Calu3 (cell line): Measurements from ENCODE around the gene SLC22A5. TPM values are rescaled to one million over a fixed set of nuclear protein-coding genes. Genes with fewer than 3 reads are reported as not detected.

Source experiments
- BruUV-seq: library from RNA; stranded (reverse); fragments of 400-500 nt; replicated peaks from 2 replicates; lab custom pipeline; 2021; lab: Mats Ljungman, UMichigan
- CTCF ChIA-PET: fragments of 300-600 bp; sonication (Branson Sonifier 250); formaldehyde crosslinking; loops from one replicate; lab custom pipeline; 2022; ENCODE audit warnings: antibody characterized with exemption; lab: Charles Lee
- DNase-seq: peaks from one replicate; pipeline ENCODE4 v3.0.0; 2022
- H3K27ac Mint-ChIP-seq: one replicate; pipeline ENCODE4 v1.8.0; 2022; ENCODE audit warnings: mixed read lengths; ENCODE audit not compliant: unreplicated experiment
- H3K27me3 Mint-ChIP-seq: one replicate; pipeline ENCODE4 v1.8.0; 2022; ENCODE audit warnings: mixed read lengths; ENCODE audit not compliant: unreplicated experiment
- H3K36me3 Mint-ChIP-seq: one replicate; pipeline ENCODE4 v1.8.0; 2022; ENCODE audit warnings: mild to moderate bottlenecking, moderate library complexity, mixed read lengths; ENCODE audit not compliant: insufficient read depth, unreplicated experiment
- H3K4me1 Mint-ChIP-seq: one replicate; pipeline ENCODE4 v1.8.0; 2022; ENCODE audit warnings: mild to moderate bottlenecking, low read depth, mixed read lengths; ENCODE audit not compliant: unreplicated experiment
- H3K4me3 Mint-ChIP-seq: one replicate; pipeline ENCODE4 v1.8.0; 2022; ENCODE audit warnings: mild to moderate bottlenecking, low read depth, moderate library complexity, mixed read lengths; ENCODE audit not compliant: unreplicated experiment
- H3K9me3 Mint-ChIP-seq: one replicate; pipeline ENCODE4 v1.8.0; 2022; ENCODE audit warnings: low read depth, mixed read lengths; ENCODE audit not compliant: unreplicated experiment
- CTCF ChIP-seq: fragments of 200-600 bp; IDR thresholded peaks from one replicate; pipeline ENCODE4 v1.8.0; 2022; ENCODE audit warnings: antibody characterized with exemption; ENCODE audit not compliant: unreplicated experiment
- intact Hi-C: fragments of 100-400 bp; cut with micrococcal nuclease; formaldehyde crosslinking; loops from one replicate; pipeline ENCODE4 v1.10.0; 2022; ENCODE audit not compliant: unreplicated experiment
- total RNA-seq: library from RNA; stranded (reverse); gene quantifications from 2 replicates; pipeline ENCODE4 v1.2.3, GENCODE V29; 2022

Gene SLC22A5
- total RNA-seq, 1 experiment from 2014 or later = 24.6 TPM

DNA sequence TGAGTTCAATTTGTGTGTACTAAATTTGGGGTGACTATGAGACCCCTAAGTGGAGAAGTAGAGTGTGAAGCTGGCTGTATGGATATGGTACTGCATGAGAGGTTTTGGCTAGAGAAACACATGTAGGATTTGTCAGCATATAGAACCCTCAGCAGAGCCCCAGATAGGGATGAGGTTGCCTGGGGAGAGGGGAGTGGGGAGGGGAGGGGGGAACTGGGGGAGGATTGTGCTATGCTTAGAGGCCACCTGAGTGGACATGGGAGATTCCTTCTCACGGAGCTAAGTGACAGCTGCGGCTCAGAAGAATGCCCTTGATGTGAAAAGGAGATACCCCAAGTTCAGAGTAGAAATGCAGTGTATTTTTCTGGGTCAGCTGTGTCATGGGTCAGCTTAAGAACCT lies 11.2 kb downstream of the SLC22A5 start:
- CTCF ChIA-PET = no interaction called here
- no peaks in the 10 kb centered on the region for H3K27me3 Mint-ChIP-seq

DNA sequence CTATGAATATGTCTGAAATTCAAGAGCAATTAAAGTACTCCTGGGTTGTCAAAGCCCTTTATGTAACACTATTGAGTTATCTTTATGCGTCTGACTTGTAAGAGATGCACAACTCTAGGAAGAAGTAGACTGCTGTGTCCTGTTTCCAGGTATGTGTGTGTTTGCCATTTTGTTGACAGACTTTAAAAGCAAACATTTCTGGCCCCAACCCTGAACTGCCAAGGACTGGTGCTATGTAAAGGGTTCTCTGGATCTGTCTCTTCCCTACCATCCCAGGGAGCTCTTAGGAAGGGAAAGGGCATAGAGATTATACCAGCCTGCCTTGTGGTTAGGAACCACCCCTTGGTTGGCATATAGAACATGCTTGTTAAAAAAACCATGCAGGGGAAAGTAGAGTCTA lies 12.1 kb downstream of the SLC22A5 start:
- DNase-seq = no peak
- intact Hi-C loops = loop anchor here (10.0 kb wide), 2 partner anchors 333 to 423 kb away; no protein-coding TSS in a partner anchor
- Mint-ChIP-seq H3K27me3 (no peaks in the 10 kb centered on the region), H3K27ac (no peak overlapping the region), H3K4me1 (peaks cover 14% of the 10 kb centered on the region), H3K4me3 (no peak overlapping the region), H3K36me3 (peaks cover 5% of the 10 kb centered on the region), H3K9me3 (no peaks in the 10 kb centered on the region)
- BruUV-seq = no TSS peak
- TF ChIP-seq CTCF = no peak
- CTCF ChIA-PET = no interaction called here

More for the DNA sequence above, 11.2 kb downstream of the SLC22A5 start:
- Mint-ChIP-seq H3K9me3 (no peaks in the 10 kb centered on the region), H3K36me3 (peaks cover 3% of the 10 kb centered on the region), H3K4me1 (peaks cover 6% of the 10 kb centered on the region), H3K4me3 (no peak overlapping the region), H3K27ac (no peak overlapping the region)
- intact Hi-C loops = loop anchor here (10.0 kb wide), 2 partner anchors 334 to 424 kb away; no protein-coding TSS in a partner anchor
- no peak for DNase-seq
- TF ChIP-seq CTCF = no peak
- no TSS peak for BruUV-seq

DNA sequence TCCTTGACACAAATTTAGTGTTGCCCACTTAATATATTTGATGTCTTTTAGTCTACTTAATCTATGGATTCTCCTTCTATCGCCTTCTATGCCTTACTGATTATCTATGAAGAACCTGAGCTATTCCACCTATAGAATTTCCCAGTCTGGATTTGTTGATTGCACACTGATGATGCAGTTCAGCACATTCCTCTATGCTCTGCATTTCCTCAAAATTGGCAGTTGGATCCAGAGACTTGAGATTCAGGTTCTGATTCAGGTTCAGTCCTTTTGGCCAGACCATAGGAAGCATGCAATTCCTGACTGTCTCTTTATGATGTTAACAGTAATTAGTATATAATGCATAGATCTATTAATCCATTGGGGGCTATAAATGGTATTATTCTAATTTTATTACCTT lies 13.8 kb downstream of the SLC22A5 start:
- CTCF ChIA-PET = no interaction called here
- no peak for DNase-seq
- no TSS peak for BruUV-seq
- intact Hi-C loops = loop anchor here (10.0 kb wide), 2 partner anchors 332 to 422 kb away; no protein-coding TSS in a partner anchor
- H3K9me3 Mint-ChIP-seq = no peaks in the 10 kb centered on the region
- no peak overlapping the region for H3K27ac Mint-ChIP-seq
- H3K4me3 Mint-ChIP-seq = no peak overlapping the region
- H3K36me3 Mint-ChIP-seq = peaks cover 11% of the 10 kb centered on the region
- no peak for TF ChIP-seq CTCF
- peaks cover 31% of the 10 kb centered on the region for H3K4me1 Mint-ChIP-seq
- H3K27me3 Mint-ChIP-seq = no peaks in the 10 kb centered on the region

GRCh38 chr5:132383984-132384383 lies 14.5 kb downstream of the SLC22A5 start:
- no peak for TF ChIP-seq CTCF
- CTCF ChIA-PET = no interaction called here
- BruUV-seq = no TSS peak
- Mint-ChIP-seq H3K4me3 (no peak overlapping the region), H3K4me1 (peaks cover 38% of the 10 kb centered on the region), H3K36me3 (peaks cover 15% of the 10 kb centered on the region), H3K27ac (no peak overlapping the region), H3K9me3 (no peaks in the 10 kb centered on the region), H3K27me3 (no peaks in the 10 kb centered on the region)
- intact Hi-C loops = loop anchor here (10.0 kb wide), 2 partner anchors 331 to 421 kb away; no protein-coding TSS in a partner anchor
- DNase-seq = no peak
